Liver (tissue), 9 donors: ENCODE measurements around the gene SH3D19. TPM values are rescaled to one million over a fixed set of nuclear protein-coding genes. Genes with fewer than 3 reads are reported as not detected.

Experiments used
- DNase-seq: peaks from one replicate; pipeline ENCODE4 v3.0.0-alpha.2; 2017; ENCODE audit warnings: low spot score
- H3K27ac ChIP-seq, 2 donors: one replicate each; pipeline ENCODE4 v1.7.0; 2013; ENCODE audit warnings: inconsistent platforms in 2 of 2, low read length in 2 of 2, control low read depth in 1 of 2, low read depth in 1 of 2, mild to moderate bottlenecking in 1 of 2
- H3K27me3 ChIP-seq, 4 donors: one replicate each; pipeline versions ENCODE4 v1.6.1 to v1.7.0; 2013; ENCODE audit warnings: low read length in 3 of 4, inconsistent platforms in 1 of 4, mild to moderate bottlenecking in 1 of 4, moderate library complexity in 1 of 4; ENCODE audit not compliant: control insufficient read depth in 4 of 4, insufficient read depth in 4 of 4
- H3K36me3 ChIP-seq, 4 donors: one replicate each; pipeline versions ENCODE4 v1.6.1 to v1.7.0; 2013; ENCODE audit warnings: low read length in 3 of 4, mild to moderate bottlenecking in 3 of 4, low read depth in 1 of 4, moderate library complexity in 1 of 4; ENCODE audit not compliant: control insufficient read depth in 4 of 4, insufficient read depth in 3 of 4
- H3K4me1 ChIP-seq, 4 donors: one replicate each; pipeline versions ENCODE4 v1.6.1 to v1.7.0; 2013; ENCODE audit warnings: low read length in 3 of 4, mild to moderate bottlenecking in 3 of 4, moderate library complexity in 1 of 4; ENCODE audit not compliant: control insufficient read depth in 4 of 4, insufficient read depth in 4 of 4
- H3K4me3 ChIP-seq, 3 donors: one replicate each; pipeline versions ENCODE4 v1.6.1 to v1.7.0; 2013; ENCODE audit warnings: low read length in 3 of 3, control low read depth in 1 of 3, low read depth in 1 of 3, mild to moderate bottlenecking in 1 of 3
- H3K9ac ChIP-seq, 2 donors: one replicate each; pipeline ENCODE4 v1.7.0; 2013; ENCODE audit warnings: low read length in 2 of 2, mild to moderate bottlenecking in 2 of 2, moderate library complexity in 2 of 2, control low read depth in 1 of 2, low read depth in 1 of 2
- H3K9me3 ChIP-seq, 4 donors: one replicate each; pipeline versions ENCODE4 v1.6.1 to v1.7.0; 2013; ENCODE audit warnings: low read length in 3 of 4; ENCODE audit not compliant: control insufficient read depth in 4 of 4
- EGR1 ChIP-seq, 2 donors: IDR thresholded peaks; 2 replicates each; pipeline ENCODE4 v1.6.1; 2016 to 2018; ENCODE audit warnings: antibody characterized with exemption in 2 of 2, low read depth in 2 of 2
- FOXA1 ChIP-seq: IDR thresholded peaks from 2 replicates; pipeline ENCODE4 v1.6.1; 2016; ENCODE audit warnings: antibody characterized with exemption
- FOXA2 ChIP-seq: IDR thresholded peaks from 2 replicates; pipeline ENCODE4 v1.6.1; 2016; ENCODE audit warnings: antibody characterized with exemption
- GABPA ChIP-seq, 2 donors: IDR thresholded peaks in 1 of 2; conservative IDR thresholded peaks in 1 of 2; 2 replicates each; pipeline ENCODE4 v1.6.1; 2016; ENCODE audit warnings: antibody characterized with exemption in 2 of 2, mild to moderate bottlenecking in 1 of 2, moderate library complexity in 1 of 2
- HNF4A ChIP-seq, 2 donors: conservative IDR thresholded peaks; 2 replicates each; pipeline ENCODE4 v1.6.1; 2016; ENCODE audit warnings: antibody characterized with exemption in 2 of 2, mild to moderate bottlenecking in 2 of 2
- HNF4G ChIP-seq: IDR thresholded peaks from 2 replicates; pipeline ENCODE4 v1.6.1; 2016; ENCODE audit warnings: antibody characterized with exemption
- JUND ChIP-seq, 2 donors: IDR thresholded peaks; 2 replicates each; pipeline ENCODE4 v1.6.1; 2016; ENCODE audit warnings: antibody characterized with exemption in 2 of 2
- NR2F2 ChIP-seq: IDR thresholded peaks from 2 replicates; pipeline ENCODE4 v1.6.1; 2016; ENCODE audit warnings: antibody characterized with exemption
- RAD21 ChIP-seq, 2 donors: IDR thresholded peaks; 2 replicates each; pipeline ENCODE4 v1.6.1; 2016; ENCODE audit warnings: antibody characterized with exemption in 2 of 2, mild to moderate bottlenecking in 2 of 2
- RXRA ChIP-seq, 2 donors: IDR thresholded peaks; 2 replicates each; pipeline ENCODE4 v1.6.1; 2017 to 2018; ENCODE audit warnings: antibody characterized with exemption in 2 of 2, mild to moderate bottlenecking in 1 of 2
- TAF1 ChIP-seq: conservative IDR thresholded peaks from 2 replicates; pipeline ENCODE4 v1.6.1; 2016; ENCODE audit warnings: antibody characterized with exemption, mild to moderate bottlenecking
- WGBS: extraction: QIAGEN DNeasy Blood & Tissue Kit; methylation state at CpG from one replicate; pipeline ENCODE4 v1.1.7; 2013; 5-methylcytosine and 5-hydroxymethylcytosine counted together
- polyA plus RNA-seq, 2 donors: library from polyadenylated mRNA; stranded (reverse) in 1 of 2; unstranded in 1 of 2; fragments of 200-250 nt in 1 of 2; fragments of >200 nt in 1 of 2; fragmentation: Nextera tagmentation in 1 of 2; extraction: Ambion mirVana in 1 of 2; gene quantifications; one replicate each; pipeline versions ENCODE4 v1.2.1 to v1.2.3, GENCODE V29; 2013 to 2015
- total RNA-seq, 2 donors: library from RNA; depleted of rRNA; stranded (reverse); fragments of >200 nt; gene quantifications; one replicate each; pipeline ENCODE4 v1.2.3, GENCODE V29; 2014
- TF ChIP-seq, protein P1 (sequence below): fragments of 150-350 bp; IDR thresholded peaks from 2 replicates; pipeline ENCODE4 v1.5.1; 2017; ENCODE audit warnings: improper control_type of control experiment, low read depth, low read length; ENCODE audit not compliant: missing input control
- TF ChIP-seq, protein P2 (sequence below): IDR thresholded peaks from 2 replicates; pipeline ENCODE4 v1.6.1; 2016; ENCODE audit warnings: antibody characterized with exemption
- TF ChIP-seq, protein P3 (sequence below): IDR thresholded peaks from 2 replicates; pipeline ENCODE4 v1.6.1; 2016; ENCODE audit warnings: antibody characterized with exemption
- TF ChIP-seq, protein P4 (sequence below): IDR thresholded peaks from 2 replicates; pipeline ENCODE4 v1.6.1; 2016; ENCODE audit warnings: antibody characterized with exemption, mild to moderate bottlenecking
- donor health status: healthy.
- donor health status: healthy.
- donor health status: healthy.
- donor health status: healthy.
- donor health status: healthy.

The SH3D19 gene
- total and polyA plus RNA-seq, 4 donors, result 11.0 to 22.2 (median 17.1) TPM

DNA sequence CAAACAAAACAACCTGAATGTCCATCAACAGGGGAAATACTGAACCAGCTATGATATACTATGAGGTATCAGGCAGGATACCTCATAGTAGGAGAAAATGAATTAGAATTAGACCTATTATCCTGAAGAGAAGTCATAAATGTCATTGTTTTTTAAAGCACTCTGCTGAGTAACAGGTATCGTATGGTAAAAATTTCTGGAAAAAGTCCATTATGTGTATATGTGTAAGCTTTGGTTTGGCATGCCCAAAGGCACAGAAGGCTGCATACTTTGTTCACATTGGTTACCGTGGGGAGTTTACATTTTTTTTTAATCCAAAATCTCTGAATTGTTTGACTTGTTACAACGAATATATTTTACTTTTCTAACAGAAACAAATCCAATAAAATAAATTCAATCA is 155.5 kb downstream of the SH3D19 start:
- H3K36me3 ChIP-seq, result peaks cover 6 to 23% (median 14%) of the 10 kb centered on the region in 4 donors
- H3K9me3 ChIP-seq, result no peaks in the 10 kb centered on the region
- no peak overlapping the region for H3K27ac ChIP-seq
- no peak overlapping the region for H3K9ac ChIP-seq
- TF ChIP-seq RXRA (IDR thresholded peaks at IDR 0.05), result no peak
- TF ChIP-seq NR2F2, result no peak
- no peak for TF ChIP-seq HNF4A (conservative IDR thresholded peaks at IDR 0.05)
- TF ChIP-seq GABPA (IDR thresholded peaks at IDR 0.05 in 1 of 2, conservative IDR thresholded peaks at IDR 0.05 in 1 of 2), result no peak
- TF ChIP-seq, protein P1, sequence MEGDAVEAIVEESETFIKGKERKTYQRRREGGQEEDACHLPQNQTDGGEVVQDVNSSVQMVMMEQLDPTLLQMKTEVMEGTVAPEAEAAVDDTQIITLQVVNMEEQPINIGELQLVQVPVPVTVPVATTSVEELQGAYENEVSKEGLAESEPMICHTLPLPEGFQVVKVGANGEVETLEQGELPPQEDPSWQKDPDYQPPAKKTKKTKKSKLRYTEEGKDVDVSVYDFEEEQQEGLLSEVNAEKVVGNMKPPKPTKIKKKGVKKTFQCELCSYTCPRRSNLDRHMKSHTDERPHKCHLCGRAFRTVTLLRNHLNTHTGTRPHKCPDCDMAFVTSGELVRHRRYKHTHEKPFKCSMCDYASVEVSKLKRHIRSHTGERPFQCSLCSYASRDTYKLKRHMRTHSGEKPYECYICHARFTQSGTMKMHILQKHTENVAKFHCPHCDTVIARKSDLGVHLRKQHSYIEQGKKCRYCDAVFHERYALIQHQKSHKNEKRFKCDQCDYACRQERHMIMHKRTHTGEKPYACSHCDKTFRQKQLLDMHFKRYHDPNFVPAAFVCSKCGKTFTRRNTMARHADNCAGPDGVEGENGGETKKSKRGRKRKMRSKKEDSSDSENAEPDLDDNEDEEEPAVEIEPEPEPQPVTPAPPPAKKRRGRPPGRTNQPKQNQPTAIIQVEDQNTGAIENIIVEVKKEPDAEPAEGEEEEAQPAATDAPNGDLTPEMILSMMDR, result no peak
- TF ChIP-seq, protein P2, sequence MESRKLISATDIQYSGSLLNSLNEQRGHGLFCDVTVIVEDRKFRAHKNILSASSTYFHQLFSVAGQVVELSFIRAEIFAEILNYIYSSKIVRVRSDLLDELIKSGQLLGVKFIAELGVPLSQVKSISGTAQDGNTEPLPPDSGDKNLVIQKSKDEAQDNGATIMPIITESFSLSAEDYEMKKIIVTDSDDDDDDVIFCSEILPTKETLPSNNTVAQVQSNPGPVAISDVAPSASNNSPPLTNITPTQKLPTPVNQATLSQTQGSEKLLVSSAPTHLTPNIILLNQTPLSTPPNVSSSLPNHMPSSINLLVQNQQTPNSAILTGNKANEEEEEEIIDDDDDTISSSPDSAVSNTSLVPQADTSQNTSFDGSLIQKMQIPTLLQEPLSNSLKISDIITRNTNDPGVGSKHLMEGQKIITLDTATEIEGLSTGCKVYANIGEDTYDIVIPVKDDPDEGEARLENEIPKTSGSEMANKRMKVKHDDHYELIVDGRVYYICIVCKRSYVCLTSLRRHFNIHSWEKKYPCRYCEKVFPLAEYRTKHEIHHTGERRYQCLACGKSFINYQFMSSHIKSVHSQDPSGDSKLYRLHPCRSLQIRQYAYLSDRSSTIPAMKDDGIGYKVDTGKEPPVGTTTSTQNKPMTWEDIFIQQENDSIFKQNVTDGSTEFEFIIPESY, result no peak
- TF ChIP-seq FOXA2, result no peak
- TF ChIP-seq, protein P3, sequence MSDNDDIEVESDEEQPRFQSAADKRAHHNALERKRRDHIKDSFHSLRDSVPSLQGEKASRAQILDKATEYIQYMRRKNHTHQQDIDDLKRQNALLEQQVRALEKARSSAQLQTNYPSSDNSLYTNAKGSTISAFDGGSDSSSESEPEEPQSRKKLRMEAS, result no peak
- TF ChIP-seq TAF1, result no peak
- no peak for TF ChIP-seq HNF4G
- TF ChIP-seq JUND (IDR thresholded peaks at IDR 0.05), result no peak
- no peak for TF ChIP-seq FOXA1
- TF ChIP-seq RAD21 (IDR thresholded peaks at IDR 0.05), result no peak
- TF ChIP-seq, protein P4, sequence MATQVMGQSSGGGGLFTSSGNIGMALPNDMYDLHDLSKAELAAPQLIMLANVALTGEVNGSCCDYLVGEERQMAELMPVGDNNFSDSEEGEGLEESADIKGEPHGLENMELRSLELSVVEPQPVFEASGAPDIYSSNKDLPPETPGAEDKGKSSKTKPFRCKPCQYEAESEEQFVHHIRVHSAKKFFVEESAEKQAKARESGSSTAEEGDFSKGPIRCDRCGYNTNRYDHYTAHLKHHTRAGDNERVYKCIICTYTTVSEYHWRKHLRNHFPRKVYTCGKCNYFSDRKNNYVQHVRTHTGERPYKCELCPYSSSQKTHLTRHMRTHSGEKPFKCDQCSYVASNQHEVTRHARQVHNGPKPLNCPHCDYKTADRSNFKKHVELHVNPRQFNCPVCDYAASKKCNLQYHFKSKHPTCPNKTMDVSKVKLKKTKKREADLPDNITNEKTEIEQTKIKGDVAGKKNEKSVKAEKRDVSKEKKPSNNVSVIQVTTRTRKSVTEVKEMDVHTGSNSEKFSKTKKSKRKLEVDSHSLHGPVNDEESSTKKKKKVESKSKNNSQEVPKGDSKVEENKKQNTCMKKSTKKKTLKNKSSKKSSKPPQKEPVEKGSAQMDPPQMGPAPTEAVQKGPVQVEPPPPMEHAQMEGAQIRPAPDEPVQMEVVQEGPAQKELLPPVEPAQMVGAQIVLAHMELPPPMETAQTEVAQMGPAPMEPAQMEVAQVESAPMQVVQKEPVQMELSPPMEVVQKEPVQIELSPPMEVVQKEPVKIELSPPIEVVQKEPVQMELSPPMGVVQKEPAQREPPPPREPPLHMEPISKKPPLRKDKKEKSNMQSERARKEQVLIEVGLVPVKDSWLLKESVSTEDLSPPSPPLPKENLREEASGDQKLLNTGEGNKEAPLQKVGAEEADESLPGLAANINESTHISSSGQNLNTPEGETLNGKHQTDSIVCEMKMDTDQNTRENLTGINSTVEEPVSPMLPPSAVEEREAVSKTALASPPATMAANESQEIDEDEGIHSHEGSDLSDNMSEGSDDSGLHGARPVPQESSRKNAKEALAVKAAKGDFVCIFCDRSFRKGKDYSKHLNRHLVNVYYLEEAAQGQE, result no peak
- TF ChIP-seq EGR1 (IDR thresholded peaks at IDR 0.05; ENCODE audit: low read depth in 2 of 2), result no peak
- DNase-seq, result no peak
- no peaks in the 10 kb centered on the region for H3K4me1 ChIP-seq
- H3K27me3 ChIP-seq, result no peaks in the 10 kb centered on the region
- 87% methylated on average over 3 of the region's 3 CpGs for WGBS
- H3K4me3 ChIP-seq, result no peak overlapping the region

DNA sequence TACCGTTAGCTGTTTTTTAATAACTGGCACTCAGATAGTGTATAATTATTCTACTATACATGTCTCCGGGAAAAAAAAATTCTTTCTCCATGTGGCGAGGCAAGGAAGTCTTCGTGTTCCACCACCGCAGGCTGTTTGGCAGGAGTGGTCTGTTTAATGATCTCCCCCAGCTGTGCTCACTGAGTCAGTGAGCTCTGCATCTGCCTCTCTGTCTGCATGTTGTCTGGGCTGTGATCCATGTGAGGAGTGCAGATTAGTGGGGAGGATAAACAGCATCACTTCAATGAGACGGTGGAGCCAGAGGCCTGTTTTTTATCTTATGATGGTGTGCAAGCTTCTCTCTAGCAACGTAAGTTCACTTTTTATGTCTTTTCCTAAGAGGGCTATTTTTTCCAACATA is 156.2 kb downstream of the SH3D19 start:
- Histone ChIP-seq H3K27ac (no peak overlapping the region), H3K4me1 (no peaks in the 10 kb centered on the region)
- 89% methylated on average over 7 of the region's 7 CpGs for WGBS

More for the DNA sequence above, 156.2 kb downstream of the SH3D19 start:
- no peak overlapping the region for H3K9ac ChIP-seq
- H3K9me3 ChIP-seq, result no peaks in the 10 kb centered on the region
- TF ChIP-seq RAD21 (IDR thresholded peaks at IDR 0.05), result peak in 1 of 2 donors; percentile 21
- no peak for TF ChIP-seq EGR1 (IDR thresholded peaks at IDR 0.05; ENCODE audit: low read depth in 2 of 2)
- H3K36me3 ChIP-seq, result peaks cover 5 to 16% (median 9%) of the 10 kb centered on the region in 4 donors
- no peak for DNase-seq
- no peak overlapping the region for H3K4me3 ChIP-seq
- H3K27me3 ChIP-seq, result no peaks in the 10 kb centered on the region
